Stimulated activated CD8-positive, alpha-beta memory T cell treated with anti-CD3 and anti-CD28 coated beads, Interleukin-15, amount 100 ng/mL, for 24 hours (primary cell): ENCODE measurements around the gene C12orf42.

Experiments used
- DNase-seq: peaks from one replicate; pipeline ENCODE4 v3.0.0-alpha.2; 2020; ENCODE audit warnings: low read depth

The C12orf42 gene

DNA sequence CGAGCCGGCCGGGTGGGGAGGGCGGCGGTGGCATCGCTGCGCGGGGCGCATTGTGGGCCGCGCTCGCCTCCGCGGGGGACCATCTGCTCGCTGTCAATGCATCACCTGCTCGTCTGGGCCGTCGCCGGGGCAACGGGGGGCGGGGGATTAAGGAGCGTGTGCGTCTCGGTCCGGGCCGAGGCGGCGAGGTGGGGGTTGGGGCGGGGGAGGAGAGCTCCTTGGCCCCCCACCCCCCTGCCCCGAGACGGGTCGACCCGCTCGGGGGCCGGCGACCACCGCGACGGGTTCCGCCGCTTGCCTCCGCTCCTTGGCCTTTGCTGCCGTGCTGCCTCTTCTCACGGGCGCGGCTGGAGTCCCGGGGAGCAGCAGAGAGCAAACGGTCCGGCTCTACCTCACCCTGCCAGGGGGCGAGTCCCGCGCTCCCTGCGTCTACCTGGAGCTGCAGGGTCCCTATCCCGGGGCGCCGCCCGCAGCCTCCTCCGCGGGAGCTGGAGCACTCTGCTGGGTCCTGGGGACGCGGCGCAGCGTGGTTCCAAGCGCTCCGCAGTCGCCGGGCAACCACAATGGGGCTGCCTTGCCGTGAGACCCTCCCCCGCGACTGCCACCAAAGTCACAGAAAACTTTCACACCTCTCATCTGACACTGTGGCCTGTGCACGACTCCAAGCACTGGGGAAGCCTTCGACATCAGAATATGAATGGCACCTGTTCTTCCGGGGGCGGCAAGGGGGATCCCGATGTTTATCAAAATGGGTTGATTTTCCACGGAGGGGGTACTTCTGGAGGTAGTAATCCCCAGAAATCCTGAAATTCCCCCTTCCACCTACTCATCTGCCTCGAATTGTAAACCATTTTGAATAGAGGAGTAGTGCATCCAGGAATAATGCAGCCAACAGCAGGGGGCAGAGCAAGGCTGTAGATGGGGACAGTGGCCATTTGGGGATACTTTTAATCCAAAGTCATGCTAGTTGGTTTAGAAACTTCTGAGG is at the start of gene C12orf42:
Gene C12orf42 (minus strand): TSS at position 500 of the 988 bp plus-strand sequence. CDS start 17,542 bp downstream, outside the sequence.
- DNase-seq, result no peak

DNA sequence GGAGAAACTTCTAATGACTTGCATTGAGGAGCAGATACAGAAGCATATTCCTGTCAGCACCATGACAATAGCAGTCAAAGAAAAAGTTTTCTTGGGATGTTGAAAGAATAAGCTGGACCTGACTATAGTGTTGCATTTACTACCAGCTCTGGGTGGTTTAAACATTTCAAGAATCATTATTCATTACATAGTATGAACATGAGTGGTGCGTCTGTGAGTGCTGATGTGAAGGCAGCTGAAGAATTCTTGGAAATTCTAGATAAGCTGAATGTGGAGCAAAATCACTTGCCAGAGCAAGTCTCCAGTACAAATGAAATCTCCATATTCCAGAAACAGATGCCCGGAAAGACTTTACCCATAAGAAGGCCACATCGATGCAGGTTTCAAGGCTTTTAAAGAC is 46.3 kb upstream of the C12orf42 start:
- no peak for DNase-seq

- DNase-seq, result no peak
Observed at GRCh38 chr12:103540319-103540718, 44.6 kb upstream of the C12orf42 start.

DNA sequence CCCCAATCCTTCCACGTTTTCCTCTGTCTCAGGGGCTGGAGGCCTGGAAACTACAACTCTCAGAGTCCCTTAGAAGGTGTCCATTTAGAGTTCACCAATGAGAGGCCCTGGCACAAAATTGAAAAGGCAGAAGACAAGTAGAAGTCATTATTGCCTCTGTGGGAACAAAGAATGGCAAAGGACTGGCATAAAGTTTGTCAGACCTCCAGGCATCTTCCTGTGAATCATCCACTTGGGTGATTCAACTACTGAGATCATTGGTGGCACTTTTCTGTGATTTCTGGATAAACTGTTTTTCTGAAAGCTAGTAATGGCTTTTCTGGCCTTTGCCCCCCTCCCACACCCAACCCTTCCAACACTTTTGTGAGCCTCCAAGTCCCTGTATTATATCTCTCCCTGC is 42.6 kb upstream of the C12orf42 start:
- DNase-seq, result no peak

GRCh38 chr12:103530307-103531066 is 34.7 kb upstream of the C12orf42 start:
- no peak for DNase-seq

DNA sequence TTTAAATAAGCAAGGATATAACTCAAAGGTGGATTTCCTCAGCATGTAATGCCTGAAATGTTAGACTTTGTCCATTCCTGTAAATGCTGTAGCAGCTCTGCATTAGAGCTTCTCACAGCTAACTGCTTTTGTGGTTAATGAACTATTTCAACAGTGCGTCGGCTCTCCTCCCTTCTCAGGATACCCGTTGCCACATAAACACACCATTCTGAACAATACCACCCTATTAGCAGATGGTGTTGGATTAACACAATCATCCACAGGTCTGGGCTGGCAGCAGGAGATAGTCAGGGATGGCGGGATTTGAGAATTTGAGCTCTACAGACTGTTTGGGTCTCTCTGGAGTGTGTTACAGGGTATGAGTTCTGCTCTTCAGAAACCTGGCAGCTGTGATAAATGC is 33.5 kb upstream of the C12orf42 start:
- DNase-seq, result no peak

- DNase-seq, result no peak
Observed at GRCh38 chr12:103524238-103524875, 28.6 kb upstream of the C12orf42 start.

DNA sequence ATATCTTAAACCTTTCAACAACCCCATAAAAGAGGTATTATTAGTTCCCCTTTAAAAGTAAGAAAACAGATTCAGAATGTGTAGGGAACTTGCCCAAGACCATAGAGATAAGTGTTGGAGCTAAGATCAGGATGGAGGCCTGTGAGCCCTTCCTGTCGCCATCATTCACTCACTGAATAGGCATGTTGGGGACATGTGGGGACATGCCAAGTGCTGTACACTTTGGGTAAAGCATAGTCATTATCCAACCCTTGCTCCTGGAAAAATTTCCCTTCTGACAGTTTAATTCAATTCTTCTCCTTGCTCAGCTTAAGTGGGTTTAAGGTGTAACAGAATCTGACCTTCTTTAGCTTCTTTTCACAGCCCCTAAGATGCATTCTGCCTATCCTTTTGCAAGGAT is 28.0 kb upstream of the C12orf42 start:
- no peak for DNase-seq

DNA sequence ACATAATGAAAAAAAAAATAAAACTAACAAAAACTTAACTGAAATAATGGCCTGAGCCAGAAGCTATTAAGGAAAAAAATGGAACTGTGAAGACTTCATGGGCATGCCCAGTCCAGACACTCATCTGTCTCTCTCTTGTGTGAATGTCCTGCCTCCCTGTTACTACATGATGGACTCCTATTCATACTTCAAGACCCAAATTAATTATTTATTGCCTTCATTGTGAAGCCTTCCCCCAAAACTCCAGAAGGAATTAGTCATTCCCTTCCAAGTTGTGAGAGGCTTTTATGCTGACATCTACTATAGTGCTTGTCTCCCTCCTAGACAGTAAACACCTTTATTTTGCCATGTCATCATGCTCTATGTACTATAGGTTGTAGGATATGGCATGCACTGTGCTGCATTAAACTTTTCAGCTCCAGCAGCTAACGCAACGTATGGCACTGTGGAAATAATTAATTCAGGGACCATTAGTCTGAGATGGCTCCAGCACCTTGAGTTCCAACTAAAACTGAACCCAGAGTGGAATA is 25.0 kb upstream of the C12orf42 start:
- no peak for DNase-seq

GRCh38 chr12:103519632-103520031 is 23.9 kb upstream of the C12orf42 start:
- no peak for DNase-seq

DNA sequence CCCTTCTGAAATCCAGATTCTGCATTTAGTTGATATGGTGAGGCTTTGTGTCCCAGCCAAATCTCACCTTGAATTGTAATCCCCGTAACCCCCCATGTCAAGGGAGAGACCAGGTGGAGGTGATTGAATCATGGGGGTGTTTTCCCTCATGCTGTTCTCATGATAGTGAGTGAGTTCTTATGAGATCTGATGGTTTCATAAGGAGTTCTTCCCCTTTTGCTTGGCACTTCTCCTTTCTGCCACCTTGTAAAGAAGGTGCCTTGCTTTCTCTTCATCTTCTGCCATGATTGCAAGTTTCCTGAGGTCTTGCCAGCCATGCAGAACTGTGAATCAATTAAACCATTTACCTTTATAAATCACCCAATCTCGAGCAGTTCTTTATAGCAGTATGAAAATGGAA is 23.1 kb upstream of the C12orf42 start:
- DNase-seq, result no peak

- no peak for DNase-seq
Observed at GRCh38 chr12:103517161-103517560, 21.4 kb upstream of the C12orf42 start.

DNA sequence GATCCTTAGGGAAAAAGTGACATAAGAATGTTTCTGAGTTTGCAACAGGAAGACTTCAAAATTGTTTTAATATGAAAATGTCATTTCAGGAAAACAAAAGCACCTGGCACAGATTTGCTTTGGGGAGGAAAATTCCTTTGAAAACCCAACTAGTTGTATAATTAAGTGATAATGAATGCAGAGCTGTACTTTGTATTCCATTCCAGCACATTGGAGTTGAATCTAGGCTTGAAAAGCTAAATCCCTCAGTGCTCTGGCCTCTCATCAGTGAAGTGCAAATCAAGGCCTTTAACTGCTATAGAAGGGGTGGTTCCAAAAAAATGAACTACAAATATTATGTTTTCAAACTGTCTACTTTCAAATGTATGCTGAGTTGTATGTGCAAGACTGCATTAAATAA is 19.6 kb upstream of the C12orf42 start:
- DNase-seq, result no peak

DNA sequence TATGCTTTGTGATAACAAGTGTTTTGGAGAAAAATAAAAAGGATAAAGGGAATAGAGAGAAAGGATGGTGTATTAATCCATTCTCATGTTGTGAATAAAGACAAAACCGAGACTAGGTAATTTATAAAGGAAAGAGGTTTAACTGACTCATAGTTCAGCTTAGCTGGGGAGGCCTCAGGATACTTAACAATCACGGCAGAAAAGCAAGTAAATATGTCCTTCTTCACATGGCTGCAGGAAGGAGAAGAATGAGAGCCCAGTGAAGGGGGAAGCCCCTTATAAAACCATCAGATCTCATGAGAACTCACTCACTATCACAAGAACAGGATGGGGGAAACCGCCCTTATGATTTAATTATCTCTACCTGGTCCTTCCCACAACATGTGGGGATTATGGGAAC is 18.1 kb upstream of the C12orf42 start:
- DNase-seq, result no peak

DNA sequence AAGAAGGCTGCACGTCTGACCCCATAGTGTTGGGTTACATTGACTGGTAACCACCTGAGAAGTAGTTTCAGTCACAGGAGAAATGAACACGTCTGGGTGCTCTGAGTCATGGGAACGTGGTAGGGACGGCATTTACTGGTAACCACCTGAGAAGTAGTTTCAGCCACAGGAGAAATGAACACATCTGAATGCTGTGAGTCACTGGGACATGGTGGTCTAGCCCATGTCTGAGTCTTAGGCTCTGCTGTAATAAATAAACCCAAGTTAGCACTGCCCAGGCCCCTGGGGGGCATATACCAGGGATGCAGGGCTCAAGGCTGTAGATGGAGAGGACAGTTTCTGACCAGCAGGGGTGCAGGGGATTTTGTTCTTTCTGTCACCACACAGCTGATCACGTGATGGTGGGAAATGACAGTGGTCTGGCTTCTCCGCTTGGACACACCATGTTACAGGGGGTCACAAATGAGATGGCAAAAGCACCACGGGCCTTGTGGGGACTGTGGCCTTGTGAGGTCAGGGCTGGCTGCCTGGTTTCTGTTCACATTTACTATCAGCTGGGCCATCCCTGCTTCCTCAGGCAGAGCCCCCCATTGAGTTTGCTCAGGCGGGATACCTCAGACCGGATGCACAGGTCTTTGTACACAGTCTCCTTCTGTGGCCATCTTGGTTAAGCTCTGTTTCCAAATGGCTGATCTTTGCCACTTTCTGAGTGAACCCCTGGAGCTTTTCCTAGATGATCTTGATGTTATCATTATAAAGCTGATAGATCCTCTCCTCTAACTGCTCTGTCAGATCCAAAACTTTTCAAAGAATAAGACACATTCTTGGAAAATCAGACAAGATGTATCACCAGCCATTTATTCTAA is 9.8 kb upstream of the C12orf42 start:
- no peak for DNase-seq

GRCh38 chr12:103504606-103505005 is 8.8 kb upstream of the C12orf42 start:
- no peak for DNase-seq

GRCh38 chr12:103503546-103504480 is 8.0 kb upstream of the C12orf42 start:
- DNase-seq, result no peak

DNA sequence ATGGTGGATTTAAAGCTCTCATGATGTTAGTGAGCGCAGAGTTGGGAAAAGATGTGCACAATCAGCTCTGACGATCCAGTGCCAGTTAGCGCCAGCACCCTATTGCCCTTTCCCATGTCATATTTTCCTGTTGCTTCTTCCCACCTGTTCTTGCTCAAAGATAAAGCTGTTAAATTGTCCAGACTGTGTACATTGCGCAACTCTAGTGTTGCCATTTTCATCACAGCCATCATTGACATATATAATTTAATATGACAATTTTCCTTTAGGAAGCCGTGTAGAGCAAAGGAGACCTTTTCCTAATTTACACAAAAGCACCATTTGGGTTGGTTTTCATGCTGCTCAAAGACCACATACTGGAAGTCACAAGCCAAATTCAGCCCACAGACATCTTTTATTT is 5.7 kb upstream of the C12orf42 start:
- no peak for DNase-seq

GRCh38 chr12:103499571-103499970 is 3.8 kb upstream of the C12orf42 start:
- no peak for DNase-seq

GRCh38 chr12:103498990-103499389 is 3.2 kb upstream of the C12orf42 start:
- DNase-seq, result no peak
